Body of pancreas (tissue), 4 donors: ENCODE data around the gene ALG1. TPM values are rescaled to one million over a fixed set of nuclear protein-coding genes. Genes with fewer than 3 reads are reported as not detected.
"Not testable (repeated sequence)": the region's sequence is repeated elsewhere in the genome, so short reads cannot be mapped to it uniquely, and the experiment has no call there.

Experiments
- ATAC-seq: fragments of 150-250 bp; one replicate; pipeline ENCODE4 v1.9.1; 2016
- DNase-seq, 4 donors: peaks; one replicate each; pipeline ENCODE4 v3.0.0-alpha.2; 2019
- H3K27ac ChIP-seq, 4 donors: fragments of 200-600 bp; sonication (generic); 1 replicate in 3 of 4; 2 replicates in 1 of 4; pipeline versions ENCODE4 v1.5.1 to v1.6.1; 2016 to 2019; ENCODE audit warnings: mild to moderate bottlenecking in 1 of 4, mixed read lengths in 1 of 4, moderate library complexity in 1 of 4
- H3K27me3 ChIP-seq, 2 donors: fragments of 200-600 bp; sonication (generic); one replicate each; pipeline ENCODE4 v1.6.0; 2016; ENCODE audit warnings: mild to moderate bottlenecking in 1 of 2
- H3K36me3 ChIP-seq, 2 donors: fragments of 200-600 bp; sonication (generic); replicated peaks in 1 of 2; 2 replicates each; pipeline ENCODE4 v1.5.1; 2016; ENCODE audit warnings: low read depth in 2 of 2; ENCODE audit not compliant: insufficient read depth in 1 of 2
- H3K4me1 ChIP-seq: fragments of 200-600 bp; sonication (generic); one replicate; pipeline ENCODE4 v1.6.0; 2016
- H3K4me3 ChIP-seq, 2 donors: fragments of 200-600 bp; sonication (generic); 1 replicate in 1 of 2; 2 replicates in 1 of 2; pipeline ENCODE4 v1.5.1; 2016 to 2019
- H3K9me3 ChIP-seq, 3 donors: fragments of 200-600 bp; sonication (generic); 1 replicate in 2 of 3; 2 replicates in 1 of 3; pipeline ENCODE4 v1.5.1; 2016
- POLR2A ChIP-seq, 3 donors: fragments of 450-650 bp; IDR thresholded peaks; one replicate each; pipeline ENCODE4 v1.6.1; 2016; ENCODE audit warnings: antibody characterized with exemption in 3 of 3, mild to moderate bottlenecking in 2 of 3
- WGBS, 2 donors: methylation state at CpG; one replicate each; pipeline ENCODE4 v1.1.5; 2017; 5-methylcytosine and 5-hydroxymethylcytosine counted together
- intact Hi-C: fragments of 100-400 bp; cut with DNase I; formaldehyde crosslinking; loops from one replicate; pipeline ENCODE4 v1.15.1; 2023
- total RNA-seq, 2 donors: library from RNA; depleted of rRNA; stranded (reverse); fragments of >200 nt; gene quantifications; one replicate each; pipeline ENCODE4 v1.1.0, GENCODE V29; 2016

ALG1 gene
- total RNA-seq, 2 donors from 2014 or later = 20.2 to 26.0 TPM

GRCh38 chr16:5096437-5097060 lies 24.9 kb downstream of the ALG1 start:
- DNase-seq, H3K36me3 ChIP-seq, intact Hi-C loops, ATAC-seq, H3K4me3 ChIP-seq, H3K9me3 ChIP-seq, H3K27me3 ChIP-seq: not testable (repeated sequence)
- Histone ChIP-seq H3K4me1 (peaks cover 23% of the 10 kb centered on the region), H3K27ac (peak overlapping the region in 3 of 4 donors; percentile 74 to 81 (median 79))
- WGBS, 2 donors = 2 to 19% methylated on average over 5 to 7 of the region's 7 CpGs

- Histone ChIP-seq H3K27ac (peak overlapping the region; percentile 48 to 81 (median 76)), H3K4me1 (peaks cover 20% of the 10 kb centered on the region), H3K4me3 (peak overlapping the region; percentile 63 to 96)
- H3K27me3 ChIP-seq, H3K36me3 ChIP-seq, ATAC-seq, H3K9me3 ChIP-seq, intact Hi-C loops: not testable (repeated sequence)
- WGBS, 2 donors = 0% methylated on average over 17 of the region's 23 CpGs; no CpG with 5 or more reads in 1 of the 2 donors
- peak; percentile 28 to 48 (median 40) for DNase-seq
These were observed 25.4 kb downstream of the ALG1 start for GRCh38 chr16:5097061-5097469.

DNA sequence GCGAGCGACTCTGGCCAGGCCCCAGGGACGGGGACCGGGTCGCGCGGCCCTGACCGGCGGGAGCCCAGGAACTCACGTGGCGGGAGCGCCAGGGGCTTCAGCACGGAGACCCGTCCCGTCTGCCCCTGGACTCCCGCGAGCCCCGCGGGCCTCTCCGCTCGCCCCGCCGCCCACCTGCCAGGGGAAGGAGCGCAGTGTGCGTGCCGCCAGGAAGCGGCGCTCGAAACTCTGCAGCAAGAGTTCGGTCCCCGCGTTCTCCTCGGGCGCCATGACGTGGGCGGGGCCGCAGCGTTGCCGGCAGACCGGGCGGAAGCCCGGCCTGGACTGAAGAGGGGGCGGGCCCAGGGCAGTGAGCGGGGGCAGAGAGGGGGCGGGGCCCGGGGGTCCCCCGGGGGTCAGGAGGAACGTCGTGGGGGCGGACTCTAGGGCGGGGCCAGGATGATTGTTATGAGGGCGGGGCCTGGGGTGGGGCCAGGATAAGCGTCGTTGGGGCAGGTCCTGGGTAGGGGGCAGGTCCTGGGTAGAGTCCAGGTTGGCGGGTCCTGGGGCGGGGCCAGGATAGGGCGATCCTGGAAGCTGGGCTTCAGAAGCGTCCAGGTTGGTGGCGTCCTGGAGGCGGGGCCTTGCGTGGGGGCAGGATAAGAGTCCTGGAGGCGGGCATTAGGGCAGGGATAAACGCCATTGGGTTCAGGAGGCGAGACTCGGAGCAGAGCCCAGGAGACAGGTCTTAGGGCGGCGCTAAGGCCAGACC lies 26.0 kb downstream of the ALG1 start, which contains the start of gene EEF2KMT:
Gene EEF2KMT, minus strand, starts transcription at position 326 of the 751 bp plus-strand sequence. Its CDS starts 56 bp downstream, at position 270.
- peak within 1 kb of the TSS; percentile 63 to 96 for H3K4me3 ChIP-seq
- H3K36me3 ChIP-seq, H3K27me3 ChIP-seq, H3K9me3 ChIP-seq, intact Hi-C loops: not testable (repeated sequence)
- H3K4me1 ChIP-seq = peaks cover 16% of the 10 kb centered on the region
- DNase-seq (peak; percentile 100), ATAC-seq (peak; percentile 100)
- peak in 1 of 3 donors; percentile 35 for TF ChIP-seq POLR2A (IDR thresholded peaks at IDR 0.05)
- peak within 1 kb of the TSS; percentile 61 to 81 (median 76) for H3K27ac ChIP-seq
- 0 to 2% methylated on average over 9 to 55 of the region's 67 CpGs for WGBS, 2 donors

- H3K4me1 ChIP-seq = peaks cover 16% of the 10 kb centered on the region
- peak; percentile 70 to 79 (median 76) for DNase-seq
- peak overlapping the region; percentile 8 to 38 for H3K4me3 ChIP-seq
- ATAC-seq, intact Hi-C loops, H3K36me3 ChIP-seq, H3K9me3 ChIP-seq, H3K27me3 ChIP-seq: not testable (repeated sequence)
- H3K27ac ChIP-seq = peak overlapping the region; percentile 61 to 81 (median 75)
- WGBS, 2 donors = 1 to 5% methylated on average over 8 to 51 of the region's 67 CpGs
- peak in 2 of 3 donors; percentile 40 to 41 for TF ChIP-seq POLR2A (IDR thresholded peaks at IDR 0.05)
These were observed 26.8 kb downstream of the ALG1 start for GRCh38 chr16:5098221-5099159.

DNA sequence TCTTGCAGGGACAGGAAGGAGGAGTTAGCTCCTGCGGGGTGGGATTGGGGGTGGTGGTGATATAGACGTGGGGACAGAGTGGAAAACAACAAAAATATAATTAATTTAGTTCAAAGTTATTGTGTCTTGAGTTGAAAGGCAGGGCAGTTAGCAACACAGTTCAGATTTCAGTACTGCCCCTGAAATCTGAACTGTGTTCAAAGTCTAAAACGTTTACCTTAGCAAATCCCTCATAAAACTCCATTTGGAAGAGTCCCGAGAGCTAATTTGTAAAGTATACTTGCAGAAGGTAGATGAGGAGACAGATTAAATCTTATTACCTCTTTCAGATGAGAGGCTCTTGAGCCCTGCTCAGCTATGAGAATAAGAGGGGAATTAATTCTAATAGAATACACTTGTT lies 27.5 kb downstream of the ALG1 start:
- DNase-seq, ATAC-seq, H3K4me3 ChIP-seq, H3K27ac ChIP-seq, H3K9me3 ChIP-seq, H3K27me3 ChIP-seq, intact Hi-C loops, H3K36me3 ChIP-seq: not testable (repeated sequence)
- 5 to 22% methylated on average over 4 of the region's 4 CpGs for WGBS, 2 donors
- H3K4me1 ChIP-seq = peaks cover 16% of the 10 kb centered on the region

GRCh38 chr16:5103296-5104032 lies 31.8 kb downstream of the ALG1 start:
- WGBS, 2 donors = 79 to 88% methylated on average over 12 of the region's 12 CpGs
- ATAC-seq, intact Hi-C loops, H3K4me3 ChIP-seq, H3K4me1 ChIP-seq, H3K27me3 ChIP-seq, H3K9me3 ChIP-seq, H3K36me3 ChIP-seq, DNase-seq, H3K27ac ChIP-seq: not testable (repeated sequence)

DNA sequence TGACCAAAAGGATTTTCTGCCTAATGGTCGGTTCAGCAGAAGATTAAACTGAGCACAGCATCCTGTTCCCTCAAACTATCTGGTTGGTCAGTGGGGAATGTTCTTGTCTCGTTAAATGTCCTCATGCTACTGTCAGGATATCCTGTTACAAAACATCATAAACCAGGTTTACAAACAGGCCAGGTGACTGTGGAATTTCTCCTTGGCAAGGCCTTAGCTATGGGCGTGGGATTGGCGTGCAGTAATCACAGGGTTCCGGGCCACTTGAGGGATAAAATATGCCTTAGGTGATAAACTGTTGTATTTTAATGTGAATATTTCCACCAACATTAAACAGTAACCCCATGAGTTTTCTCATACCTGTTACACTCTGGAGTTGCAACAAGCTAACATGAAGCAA lies 33.4 kb downstream of the ALG1 start:
- H3K9me3 ChIP-seq, H3K27ac ChIP-seq, intact Hi-C loops, H3K4me3 ChIP-seq, H3K36me3 ChIP-seq, ATAC-seq, H3K27me3 ChIP-seq, H3K4me1 ChIP-seq, DNase-seq: not testable (repeated sequence)
- 31 to 33% methylated on average over 4 to 5 of the region's 5 CpGs for whole genome bisulfite sequencing, 2 donors
